Measurements from ENCODE around the gene CEP20. TPM values are rescaled to one million over a fixed set of nuclear protein-coding genes. Genes with fewer than 3 reads are reported as not detected.

CEP20 gene
- total and polyA plus RNA-seq, 10 of the 15 experiments (the other 5 are each of a cell fraction or from before 2014, with no cell fraction given), result 33.4 to 57.8 (median 52.6) TPM

GRCh38 chr16:15866451-15866850 is 22.0 kb downstream of the CEP20 start (continued):
- TF ChIP-seq NKRF (conservative IDR thresholded peaks at IDR 0.05), result no peak
- no peak for TF ChIP-seq SMC3 (IDR thresholded peaks at IDR 0.05; ENCODE audit: borderline replicate concordance, low read length)
- TF ChIP-seq NRF1 (conservative IDR thresholded peaks at IDR 0.05; ENCODE audit: low read depth, low read length), result no peak

GRCh38 chr16:15865742-15866141 is 22.7 kb downstream of the CEP20 start:
- POLR2A ChIA-PET, result no interaction called here
- intact Hi-C loops (cut with micrococcal nuclease; ENCODE audit: unreplicated experiment), result no loop called here
- Histone ChIP-seq H3K79me2 (ENCODE audit: control insufficient read depth, insufficient read depth, low read length) (no peaks in the 10 kb centered on the region), H3K9me3 (replicated peaks; ENCODE audit: control insufficient read depth, insufficient read depth, low read length) (no peaks in the 10 kb centered on the region), H3K4me3 (no peak overlapping the region), H3K27ac (ENCODE audit: control insufficient read depth, insufficient read depth) (no peak overlapping the region), H3K36me3 (ENCODE audit: control insufficient read depth in 2 of 2, insufficient read depth in 2 of 2, low read length in 1 of 2) (peaks cover 0 to 17% of the 10 kb centered on the region in 2 experiments; a peak in 1 of 4 replicates), H3K9ac (ENCODE audit: control insufficient read depth, insufficient read depth, low read length) (no peak overlapping the region), H3K4me1 (ENCODE audit: control insufficient read depth, insufficient read depth, low read length) (no peaks in the 10 kb centered on the region), H4K20me1 (ENCODE audit: control insufficient read depth, insufficient read depth) (no peaks in the 10 kb centered on the region), H3K4me2 (ENCODE audit: control insufficient read depth, insufficient read depth) (no peak overlapping the region), H3K27me3 (replicated peaks in 1 of 2; ENCODE audit: control insufficient read depth in 2 of 2, insufficient read depth in 2 of 2, low read length in 1 of 2) (no peaks in the 10 kb centered on the region), H2AFZ (ENCODE audit: control insufficient read depth, low read depth, low read length) (no peak overlapping the region)
- WGBS (ENCODE audit: insufficient coverage, insufficient replicate concordance, low lambda C conversion rate, missing lambda C conversion rate), result 98% methylated on average over 7 of the region's 7 CpGs
- SMC1A ChIA-PET (ENCODE audit: uncharacterized antibody, unreplicated experiment), result no interaction called here
- no peak for ATAC-seq
- no peak for TF ChIP-seq E2F8 (IDR thresholded peaks at IDR 0.05; ENCODE audit: low read depth, partially characterized antibody)
- TF ChIP-seq EGR1 (IDR thresholded peaks at IDR 0.05; ENCODE audit: borderline replicate concordance in 1 of 2, low read depth in 2 of 2, low read length in 2 of 2), result no peak
- no peak for TF ChIP-seq TCF12 (IDR thresholded peaks at IDR 0.05; ENCODE audit: low read depth, low read length)
- TF ChIP-seq BCL3 (IDR thresholded peaks at IDR 0.05; ENCODE audit: borderline replicate concordance, insufficient read depth, low read depth, low read length, poor library complexity, severe bottlenecking), result no peak
- TF ChIP-seq CHD1 (IDR thresholded peaks at IDR 0.05; ENCODE audit: low read depth, low read length), result no peak
- no peak for TF ChIP-seq HDAC2 (IDR thresholded peaks at IDR 0.05)
- no peak for TF ChIP-seq HDAC6 (IDR thresholded peaks at IDR 0.05; ENCODE audit: unreplicated experiment)
- no peak for FAIRE-seq
- in situ Hi-C loops (cut with MboI), result no loop called here
- CTCF ChIA-PET, result interaction anchor here (1.1 to 1.4 kb wide), 2 partner anchors 9 to 22 kb away, joined by 3 to 5 read pairs; partner anchors contain the start of gene CEP20
- no peak for DNase-seq (ENCODE audit: low read depth, low spot score)
- RAD21 ChIA-PET (ENCODE audit: unreplicated experiment), result no interaction called here
- BruUV-seq (replicated peaks), result no TSS peak
